A673 (cell line): ENCODE data around the gene GDF11. TPM values are rescaled to one million over a fixed set of nuclear protein-coding genes. Genes with fewer than 3 reads are reported as not detected.

Experiments used
- BruUV-seq: library from RNA; stranded (reverse); fragments of 400-500 nt; replicated peaks from 2 replicates; lab custom pipeline; 2021; lab: Mats Ljungman, UMichigan
- CTCF ChIA-PET: fragments of 300-600 bp; sonication (Branson Sonifier 250); formaldehyde crosslinking; loops from one replicate; lab custom pipeline; 2022; ENCODE audit warnings: antibody characterized with exemption; lab: Charles Lee
- POLR2A ChIA-PET: fragments of 300-600 bp; sonication (Branson Sonifier 250); formaldehyde crosslinking; loops from one replicate; lab custom pipeline; 2022; ENCODE audit warnings: antibody characterized with exemption; ENCODE audit not compliant: low non-redundant PET; lab: Charles Lee
- DNase-seq: peaks from one replicate; pipeline ENCODE4 v3.0.0-alpha.2; 2015; ENCODE audit warnings: low spot score
- H3K27ac ChIP-seq: fragments of 200-600 bp; sonication (generic); 2 replicates; pipeline ENCODE4 v1.5.1; 2016; ENCODE audit warnings: mixed run types, low read depth, mild to moderate bottlenecking, mixed read lengths, antibody characterized with exemption, low read length; ENCODE audit not compliant: poor library complexity, severe bottlenecking
- H3K27me3 ChIP-seq: fragments of 200-600 bp; sonication (generic); replicated peaks from 2 replicates; pipeline ENCODE4 v1.6.1; 2017; ENCODE audit warnings: mixed run types, low read depth, mild to moderate bottlenecking, mixed read lengths, antibody characterized with exemption, low read length; ENCODE audit not compliant: insufficient read depth, poor library complexity
- H3K36me3 ChIP-seq: fragments of 200-600 bp; sonication (generic); 2 replicates; pipeline ENCODE4 v1.6.1; 2016; ENCODE audit warnings: mixed run types, mild to moderate bottlenecking, mixed read lengths, antibody characterized with exemption, low read length; ENCODE audit not compliant: insufficient read depth, poor library complexity, severe bottlenecking
- H3K4me1 ChIP-seq: fragments of 200-600 bp; sonication (generic); 2 replicates; pipeline ENCODE4 v1.6.1; 2017; ENCODE audit warnings: mixed run types, mild to moderate bottlenecking, mixed read lengths, antibody characterized with exemption, low read length; ENCODE audit not compliant: insufficient read depth, poor library complexity, severe bottlenecking
- H3K4me3 ChIP-seq: fragments of 200-600 bp; sonication (generic); 2 replicates; pipeline ENCODE4 v1.5.1; 2016; ENCODE audit warnings: low read depth, mixed run types, mild to moderate bottlenecking, mixed read lengths, low read length; ENCODE audit not compliant: poor library complexity, severe bottlenecking
- H3K9me3 ChIP-seq: fragments of 200-600 bp; sonication (generic); 2 replicates; pipeline ENCODE4 v1.6.1; 2016; ENCODE audit warnings: mixed run types, low read depth, mild to moderate bottlenecking, mixed read lengths, antibody characterized with exemption, low read length; ENCODE audit not compliant: poor library complexity, severe bottlenecking
- EZH2 ChIP-seq: fragments of 200-600 bp; sonication (generic); IDR thresholded peaks from 2 replicates; pipeline ENCODE4 v1.6.1; 2017; ENCODE audit warnings: borderline replicate concordance, low read depth, mild to moderate bottlenecking, mixed read lengths, antibody characterized with exemption, low read length; ENCODE audit not compliant: poor library complexity, severe bottlenecking
- intact Hi-C: fragments of 100-400 bp; cut with micrococcal nuclease; formaldehyde crosslinking; loops from one replicate; pipeline ENCODE4 v1.10.0; 2022; ENCODE audit not compliant: unreplicated experiment
- total RNA-seq: library from RNA; stranded (reverse); gene quantifications from 2 replicates; pipeline ENCODE4 v1.2.3, GENCODE V29; 2021
- TF ChIP-seq, protein P1 (sequence below): fragments of 300-800, 200-600 bp; sonication (generic); conservative IDR thresholded peaks from 2 replicates; pipeline ENCODE4 v1.5.1; 2017; ENCODE audit warnings: low read depth, mild to moderate bottlenecking, antibody characterized with exemption, low read length, moderate library complexity, mixed read lengths

Gene GDF11
- total RNA-seq, 1 experiment from 2014 or later, result 38.4 TPM

DNA sequence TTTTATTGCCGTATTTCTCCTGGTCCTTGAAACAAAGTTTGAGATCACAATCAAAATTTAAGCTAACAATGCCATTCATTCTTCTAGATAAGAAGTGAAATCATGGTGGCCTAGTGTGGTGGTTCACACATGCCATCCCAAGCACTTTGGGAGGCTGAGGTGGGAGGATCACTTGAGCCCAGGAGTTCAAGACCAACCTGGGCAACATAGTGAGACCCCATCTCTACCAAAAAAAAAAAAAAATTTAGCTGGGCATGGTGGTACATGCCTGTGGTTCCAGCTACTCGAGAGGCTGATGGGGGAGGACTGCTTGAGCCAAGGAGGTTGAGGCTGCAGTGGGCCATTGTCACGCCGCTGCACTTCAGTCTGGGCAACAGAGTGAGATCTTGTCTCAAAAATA, 24.2 kb downstream of the GDF11 start:
- POLR2A ChIA-PET, result no interaction called here
- no peak overlapping the region for H3K27ac ChIP-seq
- intact Hi-C loops, result no loop called here
- no peaks in the 10 kb centered on the region for H3K27me3 ChIP-seq
- DNase-seq, result no peak
- H3K4me3 ChIP-seq, result no peak overlapping the region
- no peak for TF ChIP-seq EZH2
- TF ChIP-seq, protein P1, sequence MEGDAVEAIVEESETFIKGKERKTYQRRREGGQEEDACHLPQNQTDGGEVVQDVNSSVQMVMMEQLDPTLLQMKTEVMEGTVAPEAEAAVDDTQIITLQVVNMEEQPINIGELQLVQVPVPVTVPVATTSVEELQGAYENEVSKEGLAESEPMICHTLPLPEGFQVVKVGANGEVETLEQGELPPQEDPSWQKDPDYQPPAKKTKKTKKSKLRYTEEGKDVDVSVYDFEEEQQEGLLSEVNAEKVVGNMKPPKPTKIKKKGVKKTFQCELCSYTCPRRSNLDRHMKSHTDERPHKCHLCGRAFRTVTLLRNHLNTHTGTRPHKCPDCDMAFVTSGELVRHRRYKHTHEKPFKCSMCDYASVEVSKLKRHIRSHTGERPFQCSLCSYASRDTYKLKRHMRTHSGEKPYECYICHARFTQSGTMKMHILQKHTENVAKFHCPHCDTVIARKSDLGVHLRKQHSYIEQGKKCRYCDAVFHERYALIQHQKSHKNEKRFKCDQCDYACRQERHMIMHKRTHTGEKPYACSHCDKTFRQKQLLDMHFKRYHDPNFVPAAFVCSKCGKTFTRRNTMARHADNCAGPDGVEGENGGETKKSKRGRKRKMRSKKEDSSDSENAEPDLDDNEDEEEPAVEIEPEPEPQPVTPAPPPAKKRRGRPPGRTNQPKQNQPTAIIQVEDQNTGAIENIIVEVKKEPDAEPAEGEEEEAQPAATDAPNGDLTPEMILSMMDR, result no peak
- BruUV-seq, result no TSS peak
- CTCF ChIA-PET, result no interaction called here
- H3K4me1 ChIP-seq, result no peaks in the 10 kb centered on the region
- H3K9me3 ChIP-seq, result no peaks in the 10 kb centered on the region
- H3K36me3 ChIP-seq, result peaks cover 32% of the 10 kb centered on the region

- Histone ChIP-seq H3K27ac (no peak overlapping the region), H3K4me1 (no peaks in the 10 kb centered on the region), H3K27me3 (no peaks in the 10 kb centered on the region), H3K36me3 (peaks cover 48% of the 10 kb centered on the region), H3K9me3 (no peaks in the 10 kb centered on the region), H3K4me3 (no peak overlapping the region)
- CTCF ChIA-PET, result no interaction called here
- no TSS peak for BruUV-seq
- TF ChIP-seq, protein P1, result no peak
- TF ChIP-seq EZH2, result no peak
- POLR2A ChIA-PET, result no interaction called here
- intact Hi-C loops, result no loop called here
- no peak for DNase-seq
These were observed 28.8 kb downstream of the GDF11 start for GRCh38 chr12:55771736-55772135.

DNA sequence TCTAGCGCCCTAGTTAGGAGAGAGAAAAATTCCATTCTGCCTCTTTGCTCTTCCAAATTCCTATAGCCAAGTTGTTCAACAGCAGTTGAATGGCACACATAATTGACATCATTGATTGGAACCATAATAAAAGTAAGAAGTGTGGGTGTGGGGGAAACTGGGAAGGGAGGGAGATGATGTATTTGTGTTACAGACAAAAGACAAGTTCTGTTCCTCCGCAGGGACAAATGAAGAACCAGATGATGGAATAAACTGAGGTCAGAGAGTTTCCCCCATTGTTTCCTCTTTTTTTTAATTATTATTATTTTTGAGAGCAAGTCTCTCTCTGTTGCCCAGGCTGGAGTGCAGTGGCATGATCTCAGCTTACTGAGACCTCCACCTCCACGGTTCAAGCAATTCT, 34.9 kb downstream of the GDF11 start:
- H3K36me3 ChIP-seq, result peaks cover 60% of the 10 kb centered on the region
- no peak for TF ChIP-seq EZH2
- TF ChIP-seq, protein P1, result no peak
- intact Hi-C loops, result no loop called here
- H3K27me3 ChIP-seq, result no peaks in the 10 kb centered on the region
- no peaks in the 10 kb centered on the region for H3K4me1 ChIP-seq
- no peak overlapping the region for H3K4me3 ChIP-seq
- DNase-seq, result no peak
- no peak overlapping the region for H3K27ac ChIP-seq
- ChIA-PET CTCF (no interaction called here), POLR2A (interaction anchor here (0.6 kb wide), 1 partner anchor 1253 kb away, joined by 3 read pairs; no protein-coding TSS in a partner anchor)
- H3K9me3 ChIP-seq, result no peaks in the 10 kb centered on the region
- BruUV-seq, result no TSS peak
